Trophoblast cell (in vitro differentiated cells and primary cell): ENCODE data around the gene GALNT12.

Source experiments
- DNase-seq, 2 donors: peaks; one replicate each; pipeline ENCODE4 v3.0.0-alpha.2; 2016
- H2AFZ ChIP-seq: 2 replicates; pipeline ENCODE4 v1.6.1; 2013; ENCODE audit warnings: low read length, moderate library complexity, mild to moderate bottlenecking; ENCODE audit not compliant: insufficient read depth, poor library complexity
- H2AK5ac ChIP-seq: 2 replicates; pipeline ENCODE4 v1.6.1; 2013; ENCODE audit warnings: mild to moderate bottlenecking, low read length
- H2BK120ac ChIP-seq: 2 replicates; pipeline ENCODE4 v1.6.1; 2013; ENCODE audit warnings: low read length, mild to moderate bottlenecking, moderate library complexity; ENCODE audit not compliant: insufficient read depth, poor library complexity
- H2BK12ac ChIP-seq: 2 replicates; pipeline ENCODE4 v1.6.1; 2013; ENCODE audit warnings: mild to moderate bottlenecking, low read length, moderate library complexity
- H2BK5ac ChIP-seq: 2 replicates; pipeline ENCODE4 v1.6.1; 2013; ENCODE audit warnings: low read length, low read depth, moderate library complexity, mild to moderate bottlenecking; ENCODE audit not compliant: poor library complexity
- H3K14ac ChIP-seq: 2 replicates; pipeline ENCODE4 v1.6.1; 2013; ENCODE audit warnings: mild to moderate bottlenecking, low read length
- H3K18ac ChIP-seq: 2 replicates; pipeline ENCODE4 v1.6.1; 2013; ENCODE audit warnings: mild to moderate bottlenecking, low read length
- H3K23ac ChIP-seq: 2 replicates; pipeline ENCODE4 v1.6.1; 2013; ENCODE audit warnings: low read length
- H3K27ac ChIP-seq: 2 replicates; pipeline ENCODE4 v1.5.1; 2013; ENCODE audit warnings: low read depth, mild to moderate bottlenecking, inconsistent platforms, low read length, moderate library complexity
- H3K27me3 ChIP-seq: 2 replicates; pipeline ENCODE4 v1.6.1; 2013; ENCODE audit warnings: inconsistent platforms, mild to moderate bottlenecking, low read length, moderate library complexity; ENCODE audit not compliant: insufficient read depth
- H3K36me3 ChIP-seq, 2 experiments: 1 replicate in 1 of 2; 2 replicates in 1 of 2; pipeline ENCODE4 v1.6.1; 2013; ENCODE audit warnings: low read length in 2 of 2, mild to moderate bottlenecking in 2 of 2, moderate library complexity in 1 of 2; ENCODE audit not compliant: insufficient read depth in 2 of 2, control insufficient read depth in 1 of 2
- H3K4ac ChIP-seq: 2 replicates; pipeline ENCODE4 v1.6.1; 2013; ENCODE audit warnings: low read depth, mild to moderate bottlenecking, low read length, moderate library complexity
- H3K4me1 ChIP-seq, 2 experiments: 1 replicate in 1 of 2; 2 replicates in 1 of 2; pipeline ENCODE4 v1.6.1; 2013; ENCODE audit warnings: low read length in 2 of 2, mild to moderate bottlenecking in 2 of 2, moderate library complexity in 1 of 2; ENCODE audit not compliant: insufficient read depth in 2 of 2, control insufficient read depth in 1 of 2
- H3K4me2 ChIP-seq: 2 replicates; pipeline ENCODE4 v1.6.1; 2013; ENCODE audit warnings: inconsistent platforms, mild to moderate bottlenecking, low read length, moderate library complexity
- H3K4me3 ChIP-seq: 2 replicates; pipeline ENCODE4 v1.5.1; 2013; ENCODE audit warnings: mild to moderate bottlenecking, low read depth, low read length, inconsistent platforms
- H3K79me1 ChIP-seq: one replicate; pipeline ENCODE4 v1.6.1; 2013; ENCODE audit warnings: low read length
- H3K79me2 ChIP-seq: 2 replicates; pipeline ENCODE4 v1.6.1; 2013; ENCODE audit warnings: low read length, mild to moderate bottlenecking; ENCODE audit not compliant: control insufficient read depth, insufficient read depth, poor library complexity
- H3K9ac ChIP-seq: 2 replicates; pipeline ENCODE4 v1.6.1; 2013; ENCODE audit warnings: mild to moderate bottlenecking, low read length
- H3K9me3 ChIP-seq: 2 replicates; pipeline ENCODE4 v1.6.1; 2013; ENCODE audit warnings: low read depth, mild to moderate bottlenecking, control low read depth, inconsistent platforms, low read length; ENCODE audit not compliant: insufficient read depth
- H4K12ac ChIP-seq: 2 replicates; pipeline ENCODE4 v1.6.1; 2013; ENCODE audit warnings: low read depth, mild to moderate bottlenecking, low read length, moderate library complexity
- H4K8ac ChIP-seq: 2 replicates; pipeline ENCODE4 v1.6.1; 2013; ENCODE audit warnings: low read depth, mild to moderate bottlenecking, low read length, moderate library complexity
- H4K91ac ChIP-seq: one replicate; pipeline ENCODE4 v1.6.1; 2013; ENCODE audit warnings: low read depth, mild to moderate bottlenecking, low read length, moderate library complexity
- WGBS: extraction: QIAGEN DNeasy Blood & Tissue Kit; methylation state at CpG from one replicate; pipeline ENCODE4 v1.1.7; 2013; ENCODE audit warnings: missing lambda C conversion rate; ENCODE audit not compliant: insufficient read length, insufficient coverage; ENCODE audit errors: extremely low coverage; 5-methylcytosine and 5-hydroxymethylcytosine counted together

Gene GALNT12

GRCh38 chr9:98880311-98881015, 73.0 kb downstream of the GALNT12 start:
- Histone ChIP-seq H3K14ac (no peak overlapping the region), H3K4me1 (no peaks in the 10 kb centered on the region), H3K79me1 (no peaks in the 10 kb centered on the region), H3K4ac (no peak overlapping the region), H3K36me3 (no peaks in the 10 kb centered on the region), H2AK5ac (no peak overlapping the region), H3K9ac (no peak overlapping the region), H3K23ac (no peak overlapping the region), H4K12ac (no peak overlapping the region), H4K91ac (no peak overlapping the region), H4K8ac (no peak overlapping the region), H2BK120ac (no peak overlapping the region), H3K4me2 (no peak overlapping the region), H3K27me3 (no peaks in the 10 kb centered on the region), H3K27ac (no peak overlapping the region), H3K4me3 (no peak overlapping the region), H2BK12ac (no peak overlapping the region), H3K18ac (no peak overlapping the region), H3K79me2 (no peaks in the 10 kb centered on the region), H2BK5ac (no peak overlapping the region), H2AFZ (no peak overlapping the region), H3K9me3 (no peaks in the 10 kb centered on the region)
- no peak for DNase-seq
- WGBS = no CpG with 5 or more reads among the region's 7 CpGs

- H3K4ac ChIP-seq = no peak overlapping the region
Observed at GRCh38 chr9:98881356-98881755, 73.9 kb downstream of the GALNT12 start.

GRCh38 chr9:98881836-98882568, 74.5 kb downstream of the GALNT12 start:
- Histone ChIP-seq H2BK5ac (no peak overlapping the region), H3K4me1 (no peaks in the 10 kb centered on the region), H3K18ac (no peak overlapping the region), H3K4me3 (no peak overlapping the region), H2AK5ac (no peak overlapping the region), H3K9me3 (no peaks in the 10 kb centered on the region), H2BK12ac (no peak overlapping the region), H3K4me2 (no peak overlapping the region), H3K14ac (no peak overlapping the region), H3K79me1 (no peaks in the 10 kb centered on the region), H3K4ac (no peak overlapping the region), H3K23ac (no peak overlapping the region), H3K36me3 (no peaks in the 10 kb centered on the region), H3K79me2 (no peaks in the 10 kb centered on the region), H4K12ac (no peak overlapping the region), H2AFZ (no peak overlapping the region), H3K27me3 (no peaks in the 10 kb centered on the region), H2BK120ac (no peak overlapping the region), H4K8ac (no peak overlapping the region), H3K27ac (no peak overlapping the region), H3K9ac (no peak overlapping the region), H4K91ac (no peak overlapping the region)
- no peak for DNase-seq
- no CpG with 5 or more reads among the region's 8 CpGs for WGBS

More at GRCh38 chr9:98881356-98881755, 73.9 kb downstream of the GALNT12 start:
- Histone ChIP-seq H3K27ac (no peak overlapping the region), H4K91ac (no peak overlapping the region), H2BK12ac (no peak overlapping the region), H2AK5ac (no peak overlapping the region), H3K9ac (no peak overlapping the region), H2AFZ (no peak overlapping the region), H3K27me3 (no peaks in the 10 kb centered on the region), H4K8ac (no peak overlapping the region), H3K36me3 (no peaks in the 10 kb centered on the region), H2BK120ac (no peak overlapping the region), H3K4me2 (no peak overlapping the region), H3K9me3 (no peaks in the 10 kb centered on the region), H3K23ac (no peak overlapping the region), H2BK5ac (no peak overlapping the region), H4K12ac (no peak overlapping the region), H3K79me1 (no peaks in the 10 kb centered on the region), H3K18ac (no peak overlapping the region), H3K4me3 (no peak overlapping the region), H3K4me1 (no peaks in the 10 kb centered on the region), H3K79me2 (no peaks in the 10 kb centered on the region), H3K14ac (no peak overlapping the region)
- no peak for DNase-seq
- no CpG with 5 or more reads among the region's 3 CpGs for WGBS

- no peak overlapping the region for H4K8ac ChIP-seq
- no peaks in the 10 kb centered on the region for H3K9me3 ChIP-seq
- DNase-seq = no peak
- no peaks in the 10 kb centered on the region for H3K27me3 ChIP-seq
- H3K23ac ChIP-seq = no peak overlapping the region
- H3K14ac ChIP-seq = no peak overlapping the region
- no peak overlapping the region for H3K9ac ChIP-seq
- WGBS = no CpG with 5 or more reads among the region's 2 CpGs
- H3K4me1 ChIP-seq = no peaks in the 10 kb centered on the region
- H3K18ac ChIP-seq = no peak overlapping the region
- no peaks in the 10 kb centered on the region for H3K79me2 ChIP-seq
- H2BK120ac ChIP-seq = no peak overlapping the region
- no peaks in the 10 kb centered on the region for H3K79me1 ChIP-seq
- no peak overlapping the region for H4K12ac ChIP-seq
- no peak overlapping the region for H3K4me2 ChIP-seq
- H3K4ac ChIP-seq = no peak overlapping the region
- no peak overlapping the region for H2AK5ac ChIP-seq
- no peak overlapping the region for H2BK5ac ChIP-seq
- no peak overlapping the region for H4K91ac ChIP-seq
- no peak overlapping the region for H3K27ac ChIP-seq
- H2BK12ac ChIP-seq = no peak overlapping the region
- H3K36me3 ChIP-seq = no peaks in the 10 kb centered on the region
- no peak overlapping the region for H2AFZ ChIP-seq
- no peak overlapping the region for H3K4me3 ChIP-seq
Observed at GRCh38 chr9:98882569-98882923, 75.1 kb downstream of the GALNT12 start.
